HG02588 (cell line): Measurements from ENCODE around the gene GABRR1.

Experiments
- ATAC-seq: cut with Tn5 transposase; IDR thresholded peaks from one replicate; pipeline ENCODE4 v1.9.1; 2021; ENCODE audit warnings: mild to moderate bottlenecking, moderate library complexity; ENCODE audit not compliant: unreplicated experiment

Gene GABRR1

GRCh38 chr6:89216411-89216810 lies 747 bp downstream of the GABRR1 start:
- ATAC-seq = no peak

GRCh38 chr6:89215391-89215790 lies 1.8 kb downstream of the GABRR1 start:
- ATAC-seq = no peak

GRCh38 chr6:89214197-89214596 lies 3.0 kb downstream of the GABRR1 start:
- ATAC-seq = no peak

- ATAC-seq = no peak
Observed at GRCh38 chr6:89212472-89212871, 4.7 kb downstream of the GABRR1 start.

GRCh38 chr6:89209457-89209856 lies 7.7 kb downstream of the GABRR1 start:
- no peak for ATAC-seq

- ATAC-seq = no peak
Observed at GRCh38 chr6:89208551-89208950, 8.6 kb downstream of the GABRR1 start.

GRCh38 chr6:89205819-89206218 lies 11.3 kb downstream of the GABRR1 start:
- ATAC-seq = no peak

GRCh38 chr6:89204096-89204495 lies 13.1 kb downstream of the GABRR1 start:
- no peak for ATAC-seq

GRCh38 chr6:89200706-89201215 lies 16.4 kb downstream of the GABRR1 start:
- ATAC-seq = no peak

GRCh38 chr6:89199579-89199978 lies 17.6 kb downstream of the GABRR1 start:
- ATAC-seq = no peak

- no peak for ATAC-seq
Observed at GRCh38 chr6:89198235-89198634, 18.9 kb downstream of the GABRR1 start.

- ATAC-seq = no peak
Observed at GRCh38 chr6:89197141-89197540, 20.0 kb downstream of the GABRR1 start.

- no peak for ATAC-seq
Observed at GRCh38 chr6:89194559-89194958, 22.6 kb downstream of the GABRR1 start.

- ATAC-seq = no peak
Observed at GRCh38 chr6:89190741-89191140, 26.4 kb downstream of the GABRR1 start.

- ATAC-seq = no peak
Observed at GRCh38 chr6:89187504-89187903, 29.7 kb downstream of the GABRR1 start.

- ATAC-seq = no peak
Observed at GRCh38 chr6:89186762-89187161, 30.4 kb downstream of the GABRR1 start.

- no peak for ATAC-seq
Observed at GRCh38 chr6:89184344-89184743, 32.8 kb downstream of the GABRR1 start.

GRCh38 chr6:89183294-89183693 lies 33.9 kb downstream of the GABRR1 start:
- no peak for ATAC-seq

- ATAC-seq = no peak
Observed at GRCh38 chr6:89180971-89181370, 36.2 kb downstream of the GABRR1 start.

GRCh38 chr6:89180112-89180511 lies 37.0 kb downstream of the GABRR1 start:
- no peak for ATAC-seq

GRCh38 chr6:89173634-89174033 lies 43.5 kb downstream of the GABRR1 start:
- no peak for ATAC-seq

GRCh38 chr6:89172131-89172530 lies 45.0 kb downstream of the GABRR1 start:
- ATAC-seq = no peak

- ATAC-seq = no peak
Observed at GRCh38 chr6:89162047-89162371, 55.1 kb downstream of the GABRR1 start.
